ENCODE data around the gene ABT1.
A peak's percentile ranks its signal among the peaks of the same experiment; 100 is the strongest.

ABT1 gene

DNA sequence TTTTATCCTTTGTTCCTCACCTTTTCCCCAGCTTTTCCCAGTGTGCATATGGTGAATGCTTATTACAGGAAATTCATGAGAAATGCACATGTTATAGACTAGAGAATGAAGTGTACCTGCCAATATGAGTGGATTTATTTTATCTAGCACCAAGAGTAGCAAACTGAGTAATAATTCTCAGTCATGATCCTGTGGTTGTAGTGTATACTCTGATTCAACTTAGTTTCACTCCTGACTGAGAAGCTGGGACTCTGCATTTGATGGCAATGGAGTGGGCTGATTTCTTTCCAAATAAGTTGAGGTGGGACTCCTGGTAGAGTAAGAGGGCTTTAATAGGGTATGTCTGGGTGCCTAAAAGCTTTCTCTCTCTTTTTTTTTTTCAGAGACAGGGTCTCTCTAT lies 4.0 kb downstream of the ABT1 start:
- Histone ChIP-seq H3K9me3 (ENCODE audit: control insufficient read depth in 2 of 2, low read length in 2 of 2) (no peaks in the 10 kb centered on the region), H3K4me1 (ENCODE audit: control insufficient read depth in 2 of 2, insufficient read depth in 2 of 2, low read length in 2 of 2) (peaks cover 9 to 12% of the 10 kb centered on the region in 2 donors), H3K4me3 (ENCODE audit: low read length in 2 of 2) (no peak overlapping the region), H3K27ac (ENCODE audit: low read depth in 2 of 2, low read length in 2 of 2) (no peak overlapping the region), H3K9ac (ENCODE audit: low read depth in 1 of 2, low read length in 2 of 2) (no peak overlapping the region), H3K36me3 (ENCODE audit: control insufficient read depth in 2 of 2, insufficient read depth in 2 of 2, low read length in 2 of 2) (peaks cover 18 to 27% of the 10 kb centered on the region in 2 donors), H3K27me3 (ENCODE audit: control insufficient read depth in 2 of 2, insufficient read depth in 2 of 2, low read length in 2 of 2) (no peaks in the 10 kb centered on the region)

DNA sequence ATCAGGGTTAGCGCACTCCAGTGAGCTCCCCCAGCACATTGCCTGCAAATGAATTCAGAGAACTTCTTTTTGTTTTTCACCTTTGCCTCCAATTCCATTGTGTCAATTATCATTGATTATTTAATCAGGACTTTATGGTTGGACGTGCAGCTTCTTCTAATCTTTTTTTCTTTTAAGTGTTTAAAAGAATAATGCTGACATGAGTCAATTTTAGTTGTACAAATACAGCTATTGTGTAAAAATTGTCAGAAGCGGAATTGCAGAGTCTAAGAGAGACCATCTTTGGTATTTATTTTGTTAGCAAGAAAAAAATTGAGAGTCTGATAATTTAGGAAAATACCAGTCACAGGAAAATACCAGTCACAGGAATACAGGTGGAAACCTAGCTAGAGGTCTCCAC lies 5.5 kb downstream of the ABT1 start:
- Histone ChIP-seq H3K27ac (ENCODE audit: low read depth in 2 of 2, low read length in 2 of 2) (no peak overlapping the region), H3K4me1 (ENCODE audit: control insufficient read depth in 2 of 2, insufficient read depth in 2 of 2, low read length in 2 of 2) (peaks cover 8 to 9% of the 10 kb centered on the region in 2 donors), H3K9me3 (ENCODE audit: control insufficient read depth in 2 of 2, low read length in 2 of 2) (no peaks in the 10 kb centered on the region), H3K9ac (ENCODE audit: low read depth in 1 of 2, low read length in 2 of 2) (no peak overlapping the region), H3K36me3 (ENCODE audit: control insufficient read depth in 2 of 2, insufficient read depth in 2 of 2, low read length in 2 of 2) (peaks cover 18 to 27% of the 10 kb centered on the region in 2 donors), H3K27me3 (ENCODE audit: control insufficient read depth in 2 of 2, insufficient read depth in 2 of 2, low read length in 2 of 2) (no peaks in the 10 kb centered on the region), H3K4me3 (ENCODE audit: low read length in 2 of 2) (no peak overlapping the region)

DNA sequence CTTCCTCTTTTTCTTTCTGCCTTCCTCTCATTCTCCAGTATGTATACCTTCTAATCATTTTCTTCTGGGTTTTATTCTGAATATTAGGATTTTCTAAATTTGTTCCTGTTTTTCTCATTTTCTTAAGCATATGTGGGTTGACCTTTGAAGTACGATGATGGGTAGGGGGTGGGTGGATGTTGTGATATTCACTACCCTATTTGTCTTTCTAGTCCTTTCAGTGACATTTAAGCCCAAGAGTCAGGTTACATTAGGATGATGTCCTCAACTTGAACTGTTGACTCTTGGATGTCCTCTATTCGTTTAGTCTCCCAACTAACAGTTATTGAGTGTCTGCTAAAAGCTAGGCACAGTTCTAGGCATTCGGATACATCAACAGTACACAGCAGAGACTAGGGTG lies 7.3 kb downstream of the ABT1 start:
- Histone ChIP-seq H3K27ac (ENCODE audit: low read depth in 2 of 2, low read length in 2 of 2) (no peak overlapping the region), H3K4me1 (ENCODE audit: control insufficient read depth in 2 of 2, insufficient read depth in 2 of 2, low read length in 2 of 2) (no peaks in the 10 kb centered on the region), H3K9me3 (ENCODE audit: control insufficient read depth in 2 of 2, low read length in 2 of 2) (no peaks in the 10 kb centered on the region), H3K36me3 (ENCODE audit: control insufficient read depth in 2 of 2, insufficient read depth in 2 of 2, low read length in 2 of 2) (peaks cover 9 to 15% of the 10 kb centered on the region in 2 donors), H3K4me3 (ENCODE audit: low read length in 2 of 2) (no peak overlapping the region), H3K27me3 (ENCODE audit: control insufficient read depth in 2 of 2, insufficient read depth in 2 of 2, low read length in 2 of 2) (no peaks in the 10 kb centered on the region), H3K9ac (ENCODE audit: low read depth in 1 of 2, low read length in 2 of 2) (no peak overlapping the region)

- H3K36me3 ChIP-seq (ENCODE audit: control insufficient read depth in 2 of 2, insufficient read depth in 2 of 2, low read length in 2 of 2) = peaks cover under 1 to 7% of the 10 kb centered on the region in 2 donors
- no peaks in the 10 kb centered on the region for H3K4me1 ChIP-seq (ENCODE audit: control insufficient read depth in 2 of 2, insufficient read depth in 2 of 2, low read length in 2 of 2)
- no peak overlapping the region for H3K27ac ChIP-seq (ENCODE audit: low read depth in 2 of 2, low read length in 2 of 2)
- no peak overlapping the region for H3K9ac ChIP-seq (ENCODE audit: low read depth in 1 of 2, low read length in 2 of 2)
- H3K9me3 ChIP-seq (ENCODE audit: control insufficient read depth in 2 of 2, low read length in 2 of 2) = no peaks in the 10 kb centered on the region
- H3K4me3 ChIP-seq (ENCODE audit: low read length in 2 of 2) = no peak overlapping the region
- H3K27me3 ChIP-seq (ENCODE audit: control insufficient read depth in 2 of 2, insufficient read depth in 2 of 2, low read length in 2 of 2) = no peaks in the 10 kb centered on the region
These were observed 8.0 kb downstream of the ABT1 start for GRCh38 chr6:26604797-26605196.

DNA sequence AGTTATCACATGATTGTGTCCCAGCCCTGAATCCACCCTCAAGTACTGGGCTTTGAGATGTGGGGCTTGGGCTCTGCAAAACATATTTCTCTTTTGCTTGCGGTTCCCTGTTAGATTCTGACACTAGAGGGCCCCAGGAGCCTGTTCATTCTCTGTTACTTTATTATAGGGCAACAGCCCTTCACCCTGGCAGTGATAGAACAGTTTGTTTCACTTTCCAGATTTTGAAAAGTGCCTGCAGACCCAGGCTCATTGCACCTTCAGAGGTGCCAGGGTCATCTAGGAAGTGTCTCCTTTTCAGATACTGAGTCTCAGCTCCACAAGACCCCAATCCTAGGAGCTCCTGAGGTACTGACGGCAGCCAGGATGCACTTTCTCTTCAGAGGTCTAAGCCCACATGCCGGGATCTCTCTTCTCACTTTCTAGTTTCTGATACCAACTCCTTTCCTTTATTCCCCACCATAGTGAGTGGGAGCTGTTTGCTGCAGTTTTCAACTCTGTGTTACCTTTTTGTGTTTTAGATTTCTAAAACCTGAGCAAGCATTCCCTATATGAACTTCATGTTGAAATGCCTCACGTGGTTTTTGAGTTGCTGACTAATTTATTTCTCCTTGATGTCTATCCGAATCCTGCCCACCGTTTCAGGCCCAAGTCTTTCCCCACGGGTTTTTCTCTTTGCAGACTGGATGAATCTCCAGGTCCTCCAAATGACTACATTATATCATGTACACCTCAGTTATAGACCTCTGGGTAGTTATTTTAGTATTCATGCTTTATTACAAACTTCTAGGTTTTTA lies 10.9 kb downstream of the ABT1 start:
- peak overlapping the region; percentile 42 to 68 for H3K4me3 ChIP-seq (ENCODE audit: low read length in 2 of 2)
- H3K27me3 ChIP-seq (ENCODE audit: control insufficient read depth in 2 of 2, insufficient read depth in 2 of 2, low read length in 2 of 2) = peaks cover 4 to 12% of the 10 kb centered on the region in 2 donors
- H3K4me1 ChIP-seq (ENCODE audit: control insufficient read depth in 2 of 2, insufficient read depth in 2 of 2, low read length in 2 of 2) = no peaks in the 10 kb centered on the region
- H3K9me3 ChIP-seq (ENCODE audit: control insufficient read depth in 2 of 2, low read length in 2 of 2) = no peaks in the 10 kb centered on the region
- no peaks in the 10 kb centered on the region for H3K36me3 ChIP-seq (ENCODE audit: control insufficient read depth in 2 of 2, insufficient read depth in 2 of 2, low read length in 2 of 2)
- H3K9ac ChIP-seq (ENCODE audit: low read depth in 1 of 2, low read length in 2 of 2) = peak overlapping the region in 1 of 2 donors; percentile 47
- H3K27ac ChIP-seq (ENCODE audit: low read depth in 2 of 2, low read length in 2 of 2) = no peak overlapping the region

- H3K4me1 ChIP-seq (ENCODE audit: control insufficient read depth in 2 of 2, insufficient read depth in 2 of 2, low read length in 2 of 2) = peaks cover 0 to 6% of the 10 kb centered on the region in 2 donors
These were observed 12.7 kb downstream of the ABT1 start for GRCh38 chr6:26609463-26609862.

GRCh38 chr6:26611599-26611998 lies 14.8 kb downstream of the ABT1 start:
- Histone ChIP-seq H3K9ac (ENCODE audit: low read depth in 1 of 2, low read length in 2 of 2) (no peak overlapping the region), H3K36me3 (ENCODE audit: control insufficient read depth in 2 of 2, insufficient read depth in 2 of 2, low read length in 2 of 2) (no peaks in the 10 kb centered on the region), H3K27me3 (ENCODE audit: control insufficient read depth in 2 of 2, insufficient read depth in 2 of 2, low read length in 2 of 2) (peaks cover 30 to 33% of the 10 kb centered on the region in 2 donors), H3K4me3 (ENCODE audit: low read length in 2 of 2) (no peak overlapping the region), H3K9me3 (ENCODE audit: control insufficient read depth in 2 of 2, low read length in 2 of 2) (peaks cover 0 to 3% of the 10 kb centered on the region in 2 donors), H3K4me1 (ENCODE audit: control insufficient read depth in 2 of 2, insufficient read depth in 2 of 2, low read length in 2 of 2) (peaks cover 0 to 7% of the 10 kb centered on the region in 2 donors), H3K27ac (ENCODE audit: low read depth in 2 of 2, low read length in 2 of 2) (no peak overlapping the region)

More at GRCh38 chr6:26609463-26609862, 12.7 kb downstream of the ABT1 start:
- no peak overlapping the region for H3K27ac ChIP-seq (ENCODE audit: low read depth in 2 of 2, low read length in 2 of 2)
- no peak overlapping the region for H3K4me3 ChIP-seq (ENCODE audit: low read length in 2 of 2)
- no peak overlapping the region for H3K9ac ChIP-seq (ENCODE audit: low read depth in 1 of 2, low read length in 2 of 2)
- H3K36me3 ChIP-seq (ENCODE audit: control insufficient read depth in 2 of 2, insufficient read depth in 2 of 2, low read length in 2 of 2) = no peaks in the 10 kb centered on the region
- peaks cover 23 to 24% of the 10 kb centered on the region in 2 donors for H3K27me3 ChIP-seq (ENCODE audit: control insufficient read depth in 2 of 2, insufficient read depth in 2 of 2, low read length in 2 of 2)
- no peaks in the 10 kb centered on the region for H3K9me3 ChIP-seq (ENCODE audit: control insufficient read depth in 2 of 2, low read length in 2 of 2)

- H3K4me3 ChIP-seq (ENCODE audit: low read length in 2 of 2) = no peak overlapping the region
- H3K27ac ChIP-seq (ENCODE audit: low read depth in 2 of 2, low read length in 2 of 2) = no peak overlapping the region
- no peak overlapping the region for H3K9ac ChIP-seq (ENCODE audit: low read depth in 1 of 2, low read length in 2 of 2)
- H3K4me1 ChIP-seq (ENCODE audit: control insufficient read depth in 2 of 2, insufficient read depth in 2 of 2, low read length in 2 of 2) = peaks cover 0 to 7% of the 10 kb centered on the region in 2 donors
- peaks cover 30 to 33% of the 10 kb centered on the region in 2 donors for H3K27me3 ChIP-seq (ENCODE audit: control insufficient read depth in 2 of 2, insufficient read depth in 2 of 2, low read length in 2 of 2)
- H3K9me3 ChIP-seq (ENCODE audit: control insufficient read depth in 2 of 2, low read length in 2 of 2) = peaks cover 0 to 3% of the 10 kb centered on the region in 2 donors
- no peaks in the 10 kb centered on the region for H3K36me3 ChIP-seq (ENCODE audit: control insufficient read depth in 2 of 2, insufficient read depth in 2 of 2, low read length in 2 of 2)
These were observed 16.4 kb downstream of the ABT1 start for GRCh38 chr6:26613201-26613600.

GRCh38 chr6:26613689-26614683 lies 17.2 kb downstream of the ABT1 start:
- peaks cover 0 to 3% of the 10 kb centered on the region in 2 donors for H3K9me3 ChIP-seq (ENCODE audit: control insufficient read depth in 2 of 2, low read length in 2 of 2)
- H3K4me1 ChIP-seq (ENCODE audit: control insufficient read depth in 2 of 2, insufficient read depth in 2 of 2, low read length in 2 of 2) = peaks cover 0 to 7% of the 10 kb centered on the region in 2 donors
- no peak overlapping the region for H3K27ac ChIP-seq (ENCODE audit: low read depth in 2 of 2, low read length in 2 of 2)
- H3K9ac ChIP-seq (ENCODE audit: low read depth in 1 of 2, low read length in 2 of 2) = no peak overlapping the region
- H3K36me3 ChIP-seq (ENCODE audit: control insufficient read depth in 2 of 2, insufficient read depth in 2 of 2, low read length in 2 of 2) = no peaks in the 10 kb centered on the region
- peaks cover 30 to 33% of the 10 kb centered on the region in 2 donors for H3K27me3 ChIP-seq (ENCODE audit: control insufficient read depth in 2 of 2, insufficient read depth in 2 of 2, low read length in 2 of 2)
- H3K4me3 ChIP-seq (ENCODE audit: low read length in 2 of 2) = peak overlapping the region; percentile 41 to 48

All from mucosa of rectum (tissue), 2 donors.